AG04450 (cell line): ENCODE measurements around the gene KCTD5. TPM values are rescaled to one million over a fixed set of nuclear protein-coding genes. Genes with fewer than 3 reads are reported as not detected.

Experiments
- CTCF ChIA-PET: fragments of 300-600, 350-600 bp; formaldehyde crosslinking; extraction: SDS; loops from one replicate; lab custom pipeline; 2022; ENCODE audit warnings: antibody characterized with exemption, inconsistent platforms; lab: Charles Lee
- POLR2A ChIA-PET: fragments of 350-600 bp; formaldehyde crosslinking; extraction: SDS; loops from one replicate; lab custom pipeline; 2021; ENCODE audit warnings: antibody characterized with exemption, inconsistent platforms; lab: Yijun Ruan, JAX
- DNase-seq: peaks from one replicate; pipeline ENCODE4 v3.0.0-alpha.2; 2011; ENCODE audit warnings: low read depth, low spot score
- H3K27ac ChIP-seq: one replicate; pipeline ENCODE4 v1.5.1; 2012; ENCODE audit warnings: low read depth, low read length, control low read depth
- H3K27me3 ChIP-seq: one replicate; pipeline ENCODE4 v1.6.0; 2012; ENCODE audit warnings: low read length; ENCODE audit not compliant: control insufficient read depth, insufficient read depth
- H3K4me3 ChIP-seq: 2 replicates; pipeline ENCODE4 v1.5.1; 2011; ENCODE audit warnings: mild to moderate bottlenecking, low read depth, low read length, control low read depth
- H3K9me3 ChIP-seq: 2 replicates; pipeline ENCODE4 v1.5.1; 2012; ENCODE audit warnings: low read length; ENCODE audit not compliant: control insufficient read depth, insufficient read depth
- CTCF ChIP-seq: IDR thresholded peaks from 2 replicates; pipeline ENCODE4 v1.5.1; 2011; ENCODE audit warnings: low read depth, low read length, control low read depth, inconsistent platforms
- polyA plus RNA-seq: library from polyadenylated mRNA; depleted of rRNA; stranded (reverse); fragments of >200 nt; gene quantifications from 2 replicates; pipeline ENCODE4 v1.2.3, GENCODE V29; 2011

Gene KCTD5
- polyA plus RNA-seq, 1 experiment: 27.8 TPM

- H3K27ac ChIP-seq: no peak overlapping the region
- ChIA-PET POLR2A (no interaction called here), CTCF (no interaction called here)
Measured at GRCh38 chr16:2726923-2727322, 44.6 kb downstream of the KCTD5 start.

GRCh38 chr16:2728034-2728433 lies 45.7 kb downstream of the KCTD5 start:
- no peak for DNase-seq
- Histone ChIP-seq H3K4me3 (no peak overlapping the region), H3K27ac (no peak overlapping the region), H3K9me3 (no peaks in the 10 kb centered on the region; the same call in 1 of the 2 replicates), H3K27me3 (peaks cover 15% of the 10 kb centered on the region)
- ChIA-PET CTCF (interaction anchor here (0.6 kb wide), 1 partner anchor 14 kb away, joined by 3 read pairs; no protein-coding TSS in a partner anchor), POLR2A (interaction anchor here (0.7 kb wide), 2 partner anchors 12 to 48 kb away, joined by 3 to 4 read pairs; no protein-coding TSS in a partner anchor)
- TF ChIP-seq CTCF: no peak

More at GRCh38 chr16:2726923-2727322, 44.6 kb downstream of the KCTD5 start:
- no peak for TF ChIP-seq CTCF
- peaks cover 9% of the 10 kb centered on the region for H3K27me3 ChIP-seq
- no peaks in the 10 kb centered on the region; the same call in 1 of the 2 replicates for H3K9me3 ChIP-seq
- no peak overlapping the region for H3K4me3 ChIP-seq
- no peak for DNase-seq

DNA sequence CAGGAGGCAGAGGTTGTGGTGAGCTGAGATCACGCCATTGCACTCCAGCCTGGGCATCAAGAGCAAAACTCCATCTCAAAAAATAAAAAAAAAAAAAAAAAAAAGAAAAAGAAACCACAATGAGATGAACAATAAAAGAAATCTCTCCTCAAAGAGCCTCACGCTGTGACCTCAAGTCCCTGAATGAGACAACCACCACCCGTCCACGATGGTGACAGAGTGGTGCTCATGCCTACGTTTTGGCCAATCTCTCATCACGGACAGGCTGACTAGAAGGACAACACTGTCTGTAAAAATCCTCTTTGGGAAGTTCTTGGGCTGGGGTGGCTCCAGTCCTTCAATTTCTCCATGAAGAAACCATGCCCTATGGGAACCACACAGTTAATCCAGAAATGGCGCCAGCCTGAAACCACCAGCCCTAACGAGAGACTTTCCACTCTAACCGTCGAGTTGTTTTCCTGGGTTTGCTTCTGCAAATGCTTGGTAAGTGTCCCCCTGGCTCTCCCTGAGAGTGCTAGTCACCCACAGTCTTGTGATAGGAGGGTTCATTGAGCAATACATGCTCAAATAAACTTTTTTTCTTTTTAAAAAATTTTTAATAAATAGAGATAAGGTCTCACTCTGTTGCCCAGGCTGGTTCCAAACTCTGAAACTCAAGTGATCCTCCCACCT lies 52.7 kb downstream of the KCTD5 start:
- Histone ChIP-seq H3K27ac (no peak overlapping the region), H3K27me3 (peaks cover 15% of the 10 kb centered on the region), H3K4me3 (no peak overlapping the region), H3K9me3 (no peaks in the 10 kb centered on the region; the same call in 1 of the 2 replicates)
- POLR2A ChIA-PET: no interaction called here
- CTCF ChIA-PET: no interaction called here
- no peak for TF ChIP-seq CTCF
- no peak for DNase-seq

DNA sequence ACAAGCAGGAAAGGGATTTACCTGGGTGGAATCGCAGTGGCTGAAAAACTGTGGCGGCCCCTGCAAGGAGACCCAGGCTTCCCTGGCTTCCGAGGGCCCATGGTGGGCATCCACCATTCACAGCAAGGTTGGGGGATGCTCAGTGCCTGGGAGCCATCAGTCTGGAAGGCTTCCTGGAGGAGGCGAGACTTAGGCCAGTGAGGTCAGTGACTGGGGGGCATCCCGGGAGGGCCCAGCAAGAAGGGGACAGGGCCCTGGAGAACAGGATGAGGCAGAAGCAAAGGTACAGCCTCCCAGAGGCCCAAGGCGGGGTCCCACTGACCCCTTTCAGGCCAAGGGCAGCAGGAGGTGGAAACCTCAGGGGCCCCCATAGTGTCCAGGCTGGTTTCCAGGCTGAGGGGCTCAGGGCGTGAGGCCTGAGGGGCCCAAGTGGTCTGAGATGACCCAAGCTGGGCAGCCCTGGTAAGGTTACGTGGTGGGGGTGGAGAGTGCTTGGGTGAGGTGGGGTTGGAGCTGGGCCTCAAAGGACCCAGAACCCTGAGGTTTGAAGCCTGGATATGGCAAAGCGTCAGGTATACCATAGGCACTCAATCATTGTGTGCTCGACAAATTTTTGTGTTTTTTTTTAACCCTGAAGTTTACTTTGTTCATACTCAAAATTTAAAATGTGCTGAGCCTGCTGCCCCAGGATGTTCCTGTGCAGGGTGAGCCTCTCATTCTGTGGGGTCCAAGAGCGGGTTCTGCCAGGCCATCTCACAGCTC lies 54.3 kb downstream of the KCTD5 start:
- Histone ChIP-seq H3K9me3 (no peaks in the 10 kb centered on the region; the same call in 1 of the 2 replicates), H3K4me3 (no peak overlapping the region), H3K27ac (no peak overlapping the region), H3K27me3 (peaks cover 11% of the 10 kb centered on the region)
- ChIA-PET POLR2A (interaction anchor here (0.7 kb wide), 2 partner anchors 9 to 417 kb away, joined by 3 to 5 read pairs; no protein-coding TSS in a partner anchor), CTCF (no interaction called here)
- DNase-seq: no peak
- TF ChIP-seq CTCF: no peak

GRCh38 chr16:2737238-2737605 lies 54.9 kb downstream of the KCTD5 start:
- peaks cover 10% of the 10 kb centered on the region for H3K27me3 ChIP-seq
- no peak for DNase-seq
- TF ChIP-seq CTCF: no peak
- no peaks in the 10 kb centered on the region; the same call in 1 of the 2 replicates for H3K9me3 ChIP-seq
- no peak overlapping the region for H3K4me3 ChIP-seq
- POLR2A ChIA-PET: interaction anchor here (0.7 kb wide), 1 partner anchor 8 kb away, joined by 3 read pairs; no protein-coding TSS in a partner anchor
- H3K27ac ChIP-seq: no peak overlapping the region
- CTCF ChIA-PET: no interaction called here
